Endodermal cell (in vitro differentiated cells): Measurements from ENCODE around the gene SH2B2. TPM values are rescaled to one million over a fixed set of nuclear protein-coding genes. Genes with fewer than 3 reads are reported as not detected.
A peak's percentile ranks its signal among the peaks of the same experiment; 100 is the strongest.
"Not testable (repeated sequence)": the region's sequence is repeated elsewhere in the genome, so short reads cannot be mapped to it uniquely, and the experiment has no call there.

Source experiments
- DNase-seq: peaks from one replicate; pipeline ENCODE4 v3.0.0-alpha.2; 2017
- H3K27ac ChIP-seq: 2 replicates; pipeline ENCODE4 v1.5.1; 2013; ENCODE audit warnings: mild to moderate bottlenecking, low read depth, low read length, moderate library complexity
- H3K27me3 ChIP-seq: 2 replicates; pipeline ENCODE4 v1.6.1; 2013; ENCODE audit warnings: mild to moderate bottlenecking, low read length, moderate library complexity; ENCODE audit not compliant: insufficient read depth, control insufficient read depth, poor library complexity, severe bottlenecking
- H3K36me3 ChIP-seq: 2 replicates; pipeline ENCODE4 v1.7.0; 2013; ENCODE audit warnings: mild to moderate bottlenecking, low read length, moderate library complexity; ENCODE audit not compliant: control insufficient read depth, insufficient read depth
- H3K4me1 ChIP-seq: one replicate; pipeline ENCODE4 v1.7.0; 2013; ENCODE audit warnings: low read length; ENCODE audit not compliant: control insufficient read depth, insufficient read depth
- H3K4me3 ChIP-seq: 2 replicates; pipeline ENCODE4 v1.5.1; 2013; ENCODE audit warnings: mild to moderate bottlenecking, low read length, moderate library complexity
- H3K9ac ChIP-seq: 2 replicates; pipeline ENCODE4 v1.6.1; 2013; ENCODE audit warnings: mild to moderate bottlenecking, low read length, moderate library complexity; ENCODE audit not compliant: poor library complexity, severe bottlenecking; ENCODE audit errors: extremely low read depth
- H3K9me3 ChIP-seq: 2 replicates; pipeline ENCODE4 v1.6.1; 2013; ENCODE audit warnings: mild to moderate bottlenecking, low read length, moderate library complexity; ENCODE audit not compliant: control insufficient read depth
- H3K27ac Mint-ChIP-seq: 2 replicates; pipeline ENCODE4 v1.8.0; 2020; ENCODE audit warnings: mixed read lengths
- H3K27me3 Mint-ChIP-seq: 2 replicates; pipeline ENCODE4 v1.8.0; 2021; ENCODE audit warnings: mild to moderate bottlenecking, mixed read lengths; ENCODE audit not compliant: insufficient read depth
- H3K36me3 Mint-ChIP-seq: 2 replicates; pipeline ENCODE4 v1.8.0; 2020; ENCODE audit warnings: low read depth, mixed read lengths
- H3K4me1 Mint-ChIP-seq: 2 replicates; pipeline ENCODE4 v1.8.0; 2020; ENCODE audit warnings: mixed read lengths
- H3K4me3 Mint-ChIP-seq: 2 replicates; pipeline ENCODE4 v1.8.0; 2020; ENCODE audit warnings: mild to moderate bottlenecking, moderate library complexity, mixed read lengths
- H3K9me3 Mint-ChIP-seq: 2 replicates; pipeline ENCODE4 v1.8.0; 2020; ENCODE audit warnings: mild to moderate bottlenecking, mixed read lengths
- WGBS, 2 experiments: methylation state at CpG; one replicate each; pipeline versions ENCODE4 v1.1.5 to v1.1.7; 2013; ENCODE audit warnings: missing lambda C conversion rate in 2 of 2, mixed read lengths in 1 of 2; ENCODE audit not compliant: insufficient coverage in 1 of 2, insufficient read length in 1 of 2; 5-methylcytosine and 5-hydroxymethylcytosine counted together
- total RNA-seq, 2 donors: library from RNA; stranded (reverse); fragmentation: NEBNext Ultra II Directional in 1 of 2; extraction: Animal tissue kit (Norgen Biotek cat#: 25700) in 1 of 2; gene quantifications; 2 replicates in 1 of 2; 3 replicates in 1 of 2; pipeline ENCODE4 v1.2.1, GENCODE V29; 2021
- TF ChIP-seq, protein P1 (sequence below): fragments of 200-600 bp; sonication (generic); conservative IDR thresholded peaks from 2 replicates; pipeline ENCODE4 v1.5.0; 2021; ENCODE audit warnings: antibody characterized with exemption, mild to moderate bottlenecking

The SH2B2 gene
- total RNA-seq, 2 donors from 2014 or later, result 8.0 to 8.7 TPM

- no peaks in the 10 kb centered on the region for H3K4me1 ChIP-seq
- DNase-seq, result peak; percentile 96
- H3K27ac ChIP-seq, result no peak overlapping the region
- no peaks in the 10 kb centered on the region for H3K27me3 ChIP-seq
- no peak overlapping the region for H3K4me3 ChIP-seq
- Mint-ChIP-seq H3K4me3 (no peak overlapping the region), H3K4me1 (peaks cover 4% of the 10 kb centered on the region), H3K9me3 (no peaks in the 10 kb centered on the region), H3K27me3 (peaks cover 26% of the 10 kb centered on the region), H3K36me3 (no peaks in the 10 kb centered on the region), H3K27ac (no peak overlapping the region)
- H3K36me3 ChIP-seq, result no peaks in the 10 kb centered on the region
- no peaks in the 10 kb centered on the region for H3K9me3 ChIP-seq
- WGBS, 2 experiments, result 90 to 91% methylated on average over 70 to 84 of the region's 84 CpGs
- TF ChIP-seq, protein P1, sequence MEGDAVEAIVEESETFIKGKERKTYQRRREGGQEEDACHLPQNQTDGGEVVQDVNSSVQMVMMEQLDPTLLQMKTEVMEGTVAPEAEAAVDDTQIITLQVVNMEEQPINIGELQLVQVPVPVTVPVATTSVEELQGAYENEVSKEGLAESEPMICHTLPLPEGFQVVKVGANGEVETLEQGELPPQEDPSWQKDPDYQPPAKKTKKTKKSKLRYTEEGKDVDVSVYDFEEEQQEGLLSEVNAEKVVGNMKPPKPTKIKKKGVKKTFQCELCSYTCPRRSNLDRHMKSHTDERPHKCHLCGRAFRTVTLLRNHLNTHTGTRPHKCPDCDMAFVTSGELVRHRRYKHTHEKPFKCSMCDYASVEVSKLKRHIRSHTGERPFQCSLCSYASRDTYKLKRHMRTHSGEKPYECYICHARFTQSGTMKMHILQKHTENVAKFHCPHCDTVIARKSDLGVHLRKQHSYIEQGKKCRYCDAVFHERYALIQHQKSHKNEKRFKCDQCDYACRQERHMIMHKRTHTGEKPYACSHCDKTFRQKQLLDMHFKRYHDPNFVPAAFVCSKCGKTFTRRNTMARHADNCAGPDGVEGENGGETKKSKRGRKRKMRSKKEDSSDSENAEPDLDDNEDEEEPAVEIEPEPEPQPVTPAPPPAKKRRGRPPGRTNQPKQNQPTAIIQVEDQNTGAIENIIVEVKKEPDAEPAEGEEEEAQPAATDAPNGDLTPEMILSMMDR, result peak; percentile 88
- no peak overlapping the region for H3K9ac ChIP-seq
Measured at GRCh38 chr7:102300643-102301221, 14.1 kb downstream of the SH2B2 start.

DNA sequence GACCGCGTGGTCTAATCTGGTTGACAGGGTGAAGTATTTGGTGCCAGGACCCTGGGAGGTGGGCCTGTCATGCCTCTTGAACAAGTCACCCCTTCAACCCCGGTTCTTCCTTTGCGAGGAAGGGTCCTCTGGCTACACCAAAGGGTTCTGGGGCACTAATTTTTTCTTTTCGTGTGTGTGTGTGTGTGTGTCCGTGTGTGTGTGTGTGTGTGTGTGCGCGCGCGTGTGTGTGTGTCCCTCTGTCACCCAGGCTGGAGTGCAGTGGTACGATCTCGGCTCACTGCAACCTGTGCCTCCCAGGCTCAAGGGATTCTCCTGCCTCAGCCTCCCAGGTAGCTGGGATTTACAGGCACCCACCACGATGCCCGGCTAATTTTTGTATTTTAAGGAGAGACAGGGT is 14.7 kb downstream of the SH2B2 start:
- WGBS, 2 experiments, result 96 to 98% methylated on average over 4 to 13 of the region's 14 CpGs
- H3K4me3 Mint-ChIP-seq, DNase-seq, H3K36me3 Mint-ChIP-seq, H3K4me3 ChIP-seq, H3K27ac ChIP-seq, H3K4me1 ChIP-seq, H3K27me3 ChIP-seq, H3K4me1 Mint-ChIP-seq, H3K36me3 ChIP-seq, H3K9me3 ChIP-seq, H3K27ac Mint-ChIP-seq, H3K9ac ChIP-seq, H3K9me3 Mint-ChIP-seq: not testable (repeated sequence)
- H3K27me3 Mint-ChIP-seq, result peaks cover 25% of the 10 kb centered on the region

DNA sequence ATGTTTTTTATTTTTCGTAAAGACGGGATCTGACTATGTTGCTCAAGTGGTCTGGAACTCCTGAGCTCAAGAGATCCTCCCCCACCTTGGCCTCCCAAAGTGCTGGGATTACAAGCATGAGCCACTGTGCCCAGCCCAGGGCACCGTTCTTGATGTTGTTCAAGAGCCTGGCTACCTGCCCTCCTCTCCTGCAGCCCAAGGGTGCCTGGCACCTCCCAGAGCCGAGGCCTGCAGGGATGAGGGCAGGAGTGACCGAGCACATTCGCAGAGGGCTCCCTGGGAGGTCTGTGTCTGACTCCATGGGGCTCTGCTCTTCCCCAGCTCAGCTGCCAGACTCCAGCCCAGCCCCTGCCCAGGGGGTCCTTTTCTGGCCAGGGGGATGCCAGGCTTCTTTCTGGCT is 15.4 kb downstream of the SH2B2 start:
- H3K9me3 Mint-ChIP-seq, result no peaks in the 10 kb centered on the region

More for the DNA sequence above, 15.4 kb downstream of the SH2B2 start:
- WGBS, 2 experiments, result 90 to 97% methylated on average over 3 to 6 of the region's 6 CpGs
- no peak overlapping the region for H3K4me3 ChIP-seq
- TF ChIP-seq, protein P1, result no peak
- Mint-ChIP-seq H3K36me3 (no peaks in the 10 kb centered on the region), H3K4me1 (no peaks in the 10 kb centered on the region), H3K27me3 (peaks cover 25% of the 10 kb centered on the region), H3K27ac (no peak overlapping the region), H3K4me3 (no peak overlapping the region)
- no peak for DNase-seq
- H3K9me3 ChIP-seq, result no peaks in the 10 kb centered on the region
- no peaks in the 10 kb centered on the region for H3K36me3 ChIP-seq
- no peak overlapping the region for H3K9ac ChIP-seq
- no peak overlapping the region for H3K27ac ChIP-seq
- H3K27me3 ChIP-seq, result no peaks in the 10 kb centered on the region
- no peaks in the 10 kb centered on the region for H3K4me1 ChIP-seq
